ENCODE measurements around the gene RNF5. TPM values are rescaled to one million over a fixed set of nuclear protein-coding genes. Genes with fewer than 3 reads are reported as not detected.

The RNF5 gene
- total and polyA plus RNA-seq, 10 of the 15 experiments (the other 5 are each of a cell fraction or from before 2014, with no cell fraction given): 31.4 to 114 (median 62.8) TPM

DNA sequence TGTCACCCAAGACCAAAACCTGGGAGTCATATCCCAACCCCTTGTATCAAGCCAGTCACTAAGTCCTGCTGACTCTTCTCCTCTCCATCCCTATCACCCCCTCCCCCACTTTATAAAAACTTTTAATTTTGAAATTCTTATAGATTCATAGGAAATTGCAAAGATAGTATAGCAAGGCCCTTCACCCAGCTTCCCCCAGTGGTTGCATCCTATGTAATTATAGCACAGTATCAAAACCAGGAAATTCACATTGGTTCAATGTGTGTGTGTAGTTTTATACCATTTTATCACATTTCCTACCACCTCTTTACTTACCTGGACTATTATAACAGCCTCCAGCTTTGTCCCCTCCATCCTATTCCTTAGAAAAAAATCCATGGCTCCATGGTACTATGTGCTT is 20.2 kb upstream of the RNF5 start (continued):
- no peak for TF ChIP-seq NBN (IDR thresholded peaks at IDR 0.05)
- TF ChIP-seq JUNB (IDR thresholded peaks at IDR 0.05): no peak
- TF ChIP-seq, protein P1, sequence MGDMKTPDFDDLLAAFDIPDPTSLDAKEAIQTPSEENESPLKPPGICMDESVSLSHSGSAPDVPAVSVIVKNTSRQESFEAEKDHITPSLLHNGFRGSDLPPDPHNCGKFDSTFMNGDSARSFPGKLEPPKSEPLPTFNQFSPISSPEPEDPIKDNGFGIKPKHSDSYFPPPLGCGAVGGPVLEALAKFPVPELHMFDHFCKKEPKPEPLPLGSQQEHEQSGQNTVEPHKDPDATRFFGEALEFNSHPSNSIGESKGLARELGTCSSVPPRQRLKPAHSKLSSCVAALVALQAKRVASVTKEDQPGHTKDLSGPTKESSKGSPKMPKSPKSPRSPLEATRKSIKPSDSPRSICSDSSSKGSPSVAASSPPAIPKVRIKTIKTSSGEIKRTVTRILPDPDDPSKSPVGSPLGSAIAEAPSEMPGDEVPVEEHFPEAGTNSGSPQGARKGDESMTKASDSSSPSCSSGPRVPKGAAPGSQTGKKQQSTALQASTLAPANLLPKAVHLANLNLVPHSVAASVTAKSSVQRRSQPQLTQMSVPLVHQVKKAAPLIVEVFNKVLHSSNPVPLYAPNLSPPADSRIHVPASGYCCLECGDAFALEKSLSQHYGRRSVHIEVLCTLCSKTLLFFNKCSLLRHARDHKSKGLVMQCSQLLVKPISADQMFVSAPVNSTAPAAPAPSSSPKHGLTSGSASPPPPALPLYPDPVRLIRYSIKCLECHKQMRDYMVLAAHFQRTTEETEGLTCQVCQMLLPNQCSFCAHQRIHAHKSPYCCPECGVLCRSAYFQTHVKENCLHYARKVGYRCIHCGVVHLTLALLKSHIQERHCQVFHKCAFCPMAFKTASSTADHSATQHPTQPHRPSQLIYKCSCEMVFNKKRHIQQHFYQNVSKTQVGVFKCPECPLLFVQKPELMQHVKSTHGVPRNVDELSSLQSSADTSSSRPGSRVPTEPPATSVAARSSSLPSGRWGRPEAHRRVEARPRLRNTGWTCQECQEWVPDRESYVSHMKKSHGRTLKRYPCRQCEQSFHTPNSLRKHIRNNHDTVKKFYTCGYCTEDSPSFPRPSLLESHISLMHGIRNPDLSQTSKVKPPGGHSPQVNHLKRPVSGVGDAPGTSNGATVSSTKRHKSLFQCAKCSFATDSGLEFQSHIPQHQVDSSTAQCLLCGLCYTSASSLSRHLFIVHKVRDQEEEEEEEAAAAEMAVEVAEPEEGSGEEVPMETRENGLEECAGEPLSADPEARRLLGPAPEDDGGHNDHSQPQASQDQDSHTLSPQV (IDR thresholded peaks at IDR 0.05): no peak
- TF ChIP-seq, protein P2, sequence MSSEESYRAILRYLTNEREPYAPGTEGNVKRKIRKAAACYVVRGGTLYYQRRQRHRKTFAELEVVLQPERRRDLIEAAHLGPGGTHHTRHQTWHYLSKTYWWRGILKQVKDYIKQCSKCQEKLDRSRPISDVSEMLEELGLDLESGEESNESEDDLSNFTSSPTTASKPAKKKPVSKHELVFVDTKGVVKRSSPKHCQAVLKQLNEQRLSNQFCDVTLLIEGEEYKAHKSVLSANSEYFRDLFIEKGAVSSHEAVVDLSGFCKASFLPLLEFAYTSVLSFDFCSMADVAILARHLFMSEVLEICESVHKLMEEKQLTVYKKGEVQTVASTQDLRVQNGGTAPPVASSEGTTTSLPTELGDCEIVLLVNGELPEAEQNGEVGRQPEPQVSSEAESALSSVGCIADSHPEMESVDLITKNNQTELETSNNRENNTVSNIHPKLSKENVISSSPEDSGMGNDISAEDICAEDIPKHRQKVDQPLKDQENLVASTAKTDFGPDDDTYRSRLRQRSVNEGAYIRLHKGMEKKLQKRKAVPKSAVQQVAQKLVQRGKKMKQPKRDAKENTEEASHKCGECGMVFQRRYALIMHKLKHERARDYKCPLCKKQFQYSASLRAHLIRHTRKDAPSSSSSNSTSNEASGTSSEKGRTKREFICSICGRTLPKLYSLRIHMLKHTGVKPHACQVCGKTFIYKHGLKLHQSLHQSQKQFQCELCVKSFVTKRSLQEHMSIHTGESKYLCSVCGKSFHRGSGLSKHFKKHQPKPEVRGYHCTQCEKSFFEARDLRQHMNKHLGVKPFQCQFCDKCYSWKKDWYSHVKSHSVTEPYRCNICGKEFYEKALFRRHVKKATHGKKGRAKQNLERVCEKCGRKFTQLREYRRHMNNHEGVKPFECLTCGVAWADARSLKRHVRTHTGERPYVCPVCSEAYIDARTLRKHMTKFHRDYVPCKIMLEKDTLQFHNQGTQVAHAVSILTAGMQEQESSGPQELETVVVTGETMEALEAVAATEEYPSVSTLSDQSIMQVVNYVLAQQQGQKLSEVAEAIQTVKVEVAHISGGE (CRISPR knock-in tag; IDR thresholded peaks at IDR 0.05): no peak
- TF ChIP-seq MEF2A (IDR thresholded peaks at IDR 0.05; ENCODE audit: insufficient read depth, low read depth, low read length): no peak

Measured in GM12878 (cell line).